Stimulated activated CD8-positive, alpha-beta memory T cell treated with anti-CD3 and anti-CD28 coated beads, Interleukin-15, amount 100 ng/mL, for 48 hours (primary cell): ENCODE results near the gene EP400.

Experiments
- DNase-seq, 2 donors: peaks; one replicate each; pipeline ENCODE4 v3.0.0-alpha.2; 2020; ENCODE audit warnings: low read depth in 2 of 2

The EP400 gene

GRCh38 chr12:131949431-131950181 is at the start of gene EP400:
TSS of gene EP400 (plus strand) at chr12:131949942. CDS start at chr12:131960620, 10,678 bp downstream.
- DNase-seq = peak; percentile 94

GRCh38 chr12:131900397-131900796 is 49.3 kb upstream of the EP400 start:
- DNase-seq = no peak

- DNase-seq = no peak
These were observed 48.1 kb upstream of the EP400 start for GRCh38 chr12:131901431-131902331.

- DNase-seq = no peak
These were observed 47.2 kb upstream of the EP400 start for GRCh38 chr12:131902332-131903241.

- no peak for DNase-seq
These were observed 46.2 kb upstream of the EP400 start for GRCh38 chr12:131903270-131904255.

GRCh38 chr12:131904346-131904745 is 45.4 kb upstream of the EP400 start:
- no peak for DNase-seq

- DNase-seq = no peak
These were observed 44.6 kb upstream of the EP400 start for GRCh38 chr12:131905081-131905629.

- DNase-seq = no peak
These were observed 44.1 kb upstream of the EP400 start for GRCh38 chr12:131905630-131906091.

- DNase-seq = no peak
These were observed 42.2 kb upstream of the EP400 start for GRCh38 chr12:131907379-131908091.

- no peak for DNase-seq
These were observed 41.4 kb upstream of the EP400 start for GRCh38 chr12:131908092-131909080.

GRCh38 chr12:131909081-131909751 is 40.5 kb upstream of the EP400 start:
- no peak for DNase-seq

GRCh38 chr12:131909752-131910219 is 40.0 kb upstream of the EP400 start:
- DNase-seq = no peak

GRCh38 chr12:131910302-131911027 is 39.3 kb upstream of the EP400 start:
- no peak for DNase-seq

- DNase-seq = no peak
These were observed 38.6 kb upstream of the EP400 start for GRCh38 chr12:131911028-131911650.

GRCh38 chr12:131911851-131912477 is 37.8 kb upstream of the EP400 start:
- no peak for DNase-seq
